ENCODE measurements around the gene ASB12.
"Not testable (repeated sequence)": the region's sequence is repeated elsewhere in the genome, so short reads cannot be mapped to it uniquely, and the experiment has no call there.

Gene ASB12

GRCh38 chrX:64230123-64230970 lies at the start of gene ASB12:
Gene ASB12 (minus strand): TSS chrX:64230607. CDS start chrX:64225650, 4,957 bp downstream.
- no peak for DNase-seq

DNA sequence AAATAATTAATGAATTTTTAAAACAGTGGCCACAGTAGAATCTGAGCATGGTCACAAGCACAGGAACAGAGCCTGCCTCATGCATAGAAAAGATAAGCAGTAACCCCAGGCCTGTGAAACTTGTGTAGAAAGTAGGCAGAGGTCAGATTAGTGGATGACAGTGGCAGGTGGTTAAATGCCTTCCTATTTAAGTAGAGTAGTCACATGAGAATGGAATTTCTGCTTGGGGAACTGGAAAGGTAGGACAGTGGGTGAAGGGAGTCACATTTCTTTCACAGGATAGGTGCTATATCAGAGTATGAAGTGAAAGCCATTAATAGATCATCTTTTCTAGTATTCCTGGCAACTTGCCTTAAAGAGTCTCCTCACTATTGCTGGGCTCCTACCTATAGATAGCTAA lies 34.9 kb upstream of the ASB12 start:
- DNase-seq, result no peak

GRCh38 chrX:64229154-64229553 lies 1.3 kb downstream of the ASB12 start:
- no peak for DNase-seq

- no peak for DNase-seq
Observed at GRCh38 chrX:64218023-64218422, 12.4 kb downstream of the ASB12 start.

DNA sequence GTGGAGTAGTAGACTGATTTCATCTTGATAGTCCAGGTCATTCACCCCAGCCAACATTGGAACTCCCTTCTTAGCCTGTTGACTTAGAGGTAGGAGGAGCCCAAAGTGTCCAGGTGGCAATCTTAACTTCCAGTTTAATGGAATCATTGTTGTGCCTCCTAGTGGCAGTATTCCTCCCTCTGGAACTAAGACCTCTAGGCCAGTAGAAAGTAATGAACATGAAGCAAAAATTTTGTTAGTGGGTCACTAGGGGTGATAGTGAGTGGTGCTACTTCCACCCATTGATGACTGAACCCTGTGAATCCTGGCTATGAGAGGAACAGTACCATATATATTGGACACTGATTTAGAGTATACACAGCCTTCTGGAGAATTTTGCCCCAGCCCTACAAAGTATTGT lies 16.4 kb downstream of the ASB12 start:
- not testable (repeated sequence) for DNase-seq

- DNase-seq, result no peak
Observed at GRCh38 chrX:64206556-64207162, 23.7 kb downstream of the ASB12 start.

DNA sequence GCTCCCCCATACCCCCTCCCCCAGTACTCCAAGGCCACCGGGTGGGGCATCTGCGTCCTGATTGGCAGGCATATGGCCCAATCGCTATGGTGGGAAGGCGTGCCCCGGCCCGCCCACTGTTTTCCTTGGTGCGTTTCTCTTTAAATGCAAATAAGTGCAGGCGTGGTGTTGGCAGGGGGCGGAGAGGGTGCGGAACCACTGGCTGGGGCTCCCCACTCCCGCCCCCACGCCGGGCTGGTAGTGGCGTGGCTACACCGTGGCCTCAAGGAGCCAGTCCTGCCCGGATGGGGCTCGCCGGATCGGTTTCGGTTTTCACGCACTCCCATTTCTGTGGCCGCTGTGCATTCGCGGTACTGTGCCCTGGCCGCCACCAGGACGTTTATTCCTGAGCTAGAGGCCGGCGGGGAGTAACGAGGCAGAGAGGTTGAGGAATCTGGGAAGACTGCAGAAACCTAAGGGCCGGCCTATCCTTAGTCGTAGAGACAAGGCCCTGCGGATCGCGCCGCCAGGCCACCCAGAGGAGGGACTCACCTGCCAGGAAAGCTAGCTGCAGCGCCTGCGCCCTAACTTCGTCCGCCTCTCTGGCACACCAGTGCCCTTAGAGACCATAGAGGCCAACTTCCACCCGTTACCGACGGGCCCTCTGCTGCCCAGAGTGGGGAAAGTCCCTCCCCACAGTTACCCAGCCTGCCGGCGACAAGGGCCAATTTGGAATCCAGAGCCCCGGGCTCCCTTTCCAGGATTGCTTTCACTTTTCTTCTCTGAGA lies 24.5 kb downstream of the ASB12 start:
- DNase-seq, result peak; percentile 87

DNA sequence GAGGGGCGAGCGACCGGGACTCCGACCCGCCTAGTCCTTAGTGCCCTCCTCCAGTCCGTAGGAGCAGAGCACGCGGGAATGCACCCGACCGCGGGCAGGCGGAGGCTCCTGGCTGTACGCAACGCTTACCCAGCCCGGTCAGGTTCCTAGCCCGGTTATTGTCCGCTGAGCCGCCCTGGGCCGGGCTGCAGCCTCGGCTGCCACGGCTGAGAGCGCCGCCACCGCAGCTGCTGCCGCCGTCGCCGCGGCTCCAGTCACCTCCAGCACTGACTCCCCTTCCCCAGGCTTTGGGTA lies 25.0 kb downstream of the ASB12 start, which contains the start of gene AMER1:
Gene AMER1, minus strand, starts transcription at position 268 of the 294 bp plus-strand sequence. CDS start 12,422 bp downstream, outside the sequence.
- DNase-seq, result no peak

- peak; percentile 28 for DNase-seq
Observed at GRCh38 chrX:64204701-64205440, 25.5 kb downstream of the ASB12 start.

- no peak for DNase-seq
Observed at GRCh38 chrX:64204252-64204651, 26.2 kb downstream of the ASB12 start.

DNA sequence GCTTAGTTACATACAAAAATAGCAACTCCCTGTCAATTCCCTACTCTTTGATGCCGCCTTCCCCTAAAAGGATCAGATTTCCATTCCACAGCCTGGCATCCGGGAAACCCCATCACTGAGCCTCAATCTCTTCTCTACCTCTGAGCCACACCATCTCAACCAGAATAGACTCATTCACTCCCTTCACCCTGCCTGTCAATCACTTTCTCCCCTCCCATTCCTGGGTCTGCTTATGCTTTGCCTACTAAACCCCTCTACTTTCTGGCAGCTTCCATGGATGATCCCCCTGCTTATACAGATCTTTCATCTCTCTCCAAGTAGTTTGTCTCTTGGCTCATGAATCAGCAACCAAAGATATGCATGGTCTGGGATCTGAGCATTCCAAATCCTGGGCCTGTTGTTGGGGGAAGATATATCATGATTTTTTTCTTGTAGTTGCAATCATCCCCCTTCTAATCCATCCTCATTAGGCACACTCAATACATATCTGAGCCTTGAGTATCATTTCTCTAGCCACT lies 27.5 kb downstream of the ASB12 start:
- no peak for DNase-seq

- no peak for DNase-seq
Observed at GRCh38 chrX:64198036-64198435, 32.4 kb downstream of the ASB12 start.

DNA sequence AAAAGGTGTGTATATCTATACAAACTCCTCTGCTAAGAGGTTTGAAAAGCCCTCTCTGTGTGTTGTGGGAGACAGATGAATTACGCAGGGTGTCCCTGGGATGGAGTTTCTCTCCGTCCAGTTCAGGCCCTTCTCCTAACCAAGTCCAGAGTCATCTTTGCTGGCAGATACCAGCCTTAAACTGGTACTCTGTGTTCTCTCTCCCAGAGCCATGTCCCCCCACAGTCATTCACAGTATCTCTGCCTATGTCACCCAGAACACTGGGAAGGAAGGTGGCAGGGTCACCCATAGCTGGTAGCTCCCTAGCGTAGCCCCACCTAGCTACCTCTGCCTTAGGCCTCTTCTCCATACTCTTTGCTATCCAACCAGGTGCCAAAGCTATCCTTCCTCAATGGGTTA lies 33.8 kb downstream of the ASB12 start:
- no peak for DNase-seq

GRCh38 chrX:64195862-64196261 lies 34.5 kb downstream of the ASB12 start:
- DNase-seq, result no peak

- no peak for DNase-seq
Observed at GRCh38 chrX:64192673-64193072, 37.7 kb downstream of the ASB12 start.

DNA sequence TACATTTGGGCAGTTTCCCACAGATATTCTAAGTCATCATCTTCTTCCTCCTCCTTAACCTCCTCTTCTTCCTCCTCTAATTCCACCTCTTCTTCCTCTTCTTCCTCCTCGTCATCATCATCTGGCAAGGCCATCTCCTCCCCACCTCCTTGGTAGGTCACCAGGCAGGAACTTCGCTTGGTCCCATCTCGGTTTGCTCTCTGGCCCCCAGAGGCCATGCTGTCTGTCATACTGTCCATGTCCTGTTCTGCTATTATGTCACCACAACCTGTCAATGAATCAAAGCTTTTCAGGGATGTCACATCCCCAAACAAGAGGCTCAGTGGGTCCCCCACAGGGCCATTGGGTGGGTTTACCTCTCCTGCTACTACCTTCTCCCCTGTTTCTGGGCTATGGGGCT lies 38.4 kb downstream of the ASB12 start:
- DNase-seq, result no peak

- no peak for DNase-seq
Observed at GRCh38 chrX:64191281-64192010, 39.0 kb downstream of the ASB12 start.

GRCh38 chrX:64190136-64190740 lies 40.2 kb downstream of the ASB12 start:
- DNase-seq, result no peak

DNA sequence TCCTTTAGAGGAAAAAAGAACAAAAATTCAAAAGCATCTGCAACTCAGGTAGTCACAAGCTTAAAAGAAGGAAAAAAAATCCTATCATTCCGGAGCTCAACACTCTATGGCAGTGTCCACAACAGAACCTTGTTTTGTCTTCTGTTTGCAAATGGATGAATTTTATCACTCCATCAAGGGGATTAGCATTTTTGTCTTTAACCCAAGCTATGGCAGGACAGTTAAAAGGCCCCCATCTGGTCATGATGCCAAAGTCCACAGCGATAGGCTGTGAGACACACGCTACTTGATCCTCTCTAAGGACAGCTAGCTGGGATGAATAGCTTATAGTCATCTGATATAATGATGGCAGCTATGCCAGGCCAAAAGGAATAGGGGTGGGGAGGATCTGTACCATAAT lies 41.5 kb downstream of the ASB12 start:
- DNase-seq, result no peak

GRCh38 chrX:64187762-64188150 lies 42.7 kb downstream of the ASB12 start:
- no peak for DNase-seq

GRCh38 chrX:64186974-64187761 lies 43.2 kb downstream of the ASB12 start:
- no peak for DNase-seq
